ENCODE data around the gene IQSEC2.

DNA sequence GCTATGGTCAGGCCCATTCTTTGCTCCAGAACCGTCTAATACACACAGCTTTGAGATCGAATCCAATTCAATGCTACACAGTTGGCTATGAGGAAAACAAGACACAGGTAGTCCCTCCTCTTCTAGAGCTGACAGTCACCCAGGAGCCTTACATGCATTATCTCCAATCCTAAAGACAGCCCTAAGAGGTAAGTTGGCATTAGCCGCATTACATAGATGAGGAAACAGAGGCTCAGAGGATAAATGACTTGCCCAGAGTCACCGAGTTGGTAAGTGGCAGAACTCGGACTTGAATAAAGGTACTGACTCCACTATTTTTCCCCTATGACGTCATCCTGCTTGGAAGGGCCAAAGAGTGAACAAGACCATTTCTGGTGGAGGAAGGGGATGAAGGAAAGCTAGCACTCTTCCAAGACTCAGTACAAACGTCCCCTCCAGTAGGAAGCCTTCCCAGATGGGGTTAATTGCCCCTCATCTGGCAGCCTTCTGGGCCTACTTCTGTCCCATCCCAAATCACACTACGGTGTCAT, 8.5 kb downstream of the IQSEC2 start:
- TF ChIP-seq, protein P1, sequence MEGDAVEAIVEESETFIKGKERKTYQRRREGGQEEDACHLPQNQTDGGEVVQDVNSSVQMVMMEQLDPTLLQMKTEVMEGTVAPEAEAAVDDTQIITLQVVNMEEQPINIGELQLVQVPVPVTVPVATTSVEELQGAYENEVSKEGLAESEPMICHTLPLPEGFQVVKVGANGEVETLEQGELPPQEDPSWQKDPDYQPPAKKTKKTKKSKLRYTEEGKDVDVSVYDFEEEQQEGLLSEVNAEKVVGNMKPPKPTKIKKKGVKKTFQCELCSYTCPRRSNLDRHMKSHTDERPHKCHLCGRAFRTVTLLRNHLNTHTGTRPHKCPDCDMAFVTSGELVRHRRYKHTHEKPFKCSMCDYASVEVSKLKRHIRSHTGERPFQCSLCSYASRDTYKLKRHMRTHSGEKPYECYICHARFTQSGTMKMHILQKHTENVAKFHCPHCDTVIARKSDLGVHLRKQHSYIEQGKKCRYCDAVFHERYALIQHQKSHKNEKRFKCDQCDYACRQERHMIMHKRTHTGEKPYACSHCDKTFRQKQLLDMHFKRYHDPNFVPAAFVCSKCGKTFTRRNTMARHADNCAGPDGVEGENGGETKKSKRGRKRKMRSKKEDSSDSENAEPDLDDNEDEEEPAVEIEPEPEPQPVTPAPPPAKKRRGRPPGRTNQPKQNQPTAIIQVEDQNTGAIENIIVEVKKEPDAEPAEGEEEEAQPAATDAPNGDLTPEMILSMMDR (IDR thresholded peaks at IDR 0.05; ENCODE audit: insufficient read depth, low read length), result no peak
- TF ChIP-seq GABPA (IDR thresholded peaks at IDR 0.05; ENCODE audit: low read depth), result no peak
- TF ChIP-seq POLR2AphosphoS5 (IDR thresholded peaks at IDR 0.05; ENCODE audit: low read depth), result no peak

Measured in HL-60 (cell line).